ENCODE results near the gene CARMIL3.

DNA sequence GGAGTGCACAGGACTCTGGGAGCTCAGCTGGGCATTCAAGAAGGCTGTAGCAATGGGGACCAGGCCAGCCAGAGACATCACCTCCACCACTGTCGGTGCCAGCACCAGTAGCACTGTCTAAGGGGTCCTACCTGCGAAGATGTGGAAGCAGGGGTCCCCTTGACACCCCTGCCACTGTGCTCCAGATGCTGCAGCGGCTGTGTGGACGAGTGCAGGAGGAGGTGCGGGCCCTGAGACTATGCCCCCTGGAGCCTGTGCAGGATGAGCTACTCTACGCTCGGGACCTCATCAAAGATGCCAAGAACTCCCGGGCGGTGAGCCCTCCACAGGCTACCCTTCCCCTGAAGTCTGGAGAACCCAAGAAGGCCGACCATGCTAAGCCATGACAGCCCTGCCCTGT is 8.6 kb downstream of the CARMIL3 start:
- TF ChIP-seq, protein P1, sequence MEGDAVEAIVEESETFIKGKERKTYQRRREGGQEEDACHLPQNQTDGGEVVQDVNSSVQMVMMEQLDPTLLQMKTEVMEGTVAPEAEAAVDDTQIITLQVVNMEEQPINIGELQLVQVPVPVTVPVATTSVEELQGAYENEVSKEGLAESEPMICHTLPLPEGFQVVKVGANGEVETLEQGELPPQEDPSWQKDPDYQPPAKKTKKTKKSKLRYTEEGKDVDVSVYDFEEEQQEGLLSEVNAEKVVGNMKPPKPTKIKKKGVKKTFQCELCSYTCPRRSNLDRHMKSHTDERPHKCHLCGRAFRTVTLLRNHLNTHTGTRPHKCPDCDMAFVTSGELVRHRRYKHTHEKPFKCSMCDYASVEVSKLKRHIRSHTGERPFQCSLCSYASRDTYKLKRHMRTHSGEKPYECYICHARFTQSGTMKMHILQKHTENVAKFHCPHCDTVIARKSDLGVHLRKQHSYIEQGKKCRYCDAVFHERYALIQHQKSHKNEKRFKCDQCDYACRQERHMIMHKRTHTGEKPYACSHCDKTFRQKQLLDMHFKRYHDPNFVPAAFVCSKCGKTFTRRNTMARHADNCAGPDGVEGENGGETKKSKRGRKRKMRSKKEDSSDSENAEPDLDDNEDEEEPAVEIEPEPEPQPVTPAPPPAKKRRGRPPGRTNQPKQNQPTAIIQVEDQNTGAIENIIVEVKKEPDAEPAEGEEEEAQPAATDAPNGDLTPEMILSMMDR (IDR thresholded peaks at IDR 0.05) = no peak
- TF ChIP-seq POLR2A (IDR thresholded peaks at IDR 0.05) = no peak

Measured in vagina (tissue), 2 donors.